Activated CD4-positive, alpha-beta T cell treated with anti-CD3 and anti-CD28 coated beads for 24 hours (primary cell): ENCODE results near the gene DENND1A.
"Not testable (repeated sequence)": the region's sequence is repeated elsewhere in the genome, so short reads cannot be mapped to it uniquely, and the experiment has no call there.

ENCODE experiments used
- DNase-seq, 2 donors: peaks; one replicate each; pipeline ENCODE4 v3.0.0-alpha.2; 2020; ENCODE audit warnings: low read depth in 2 of 2

Gene DENND1A

DNA sequence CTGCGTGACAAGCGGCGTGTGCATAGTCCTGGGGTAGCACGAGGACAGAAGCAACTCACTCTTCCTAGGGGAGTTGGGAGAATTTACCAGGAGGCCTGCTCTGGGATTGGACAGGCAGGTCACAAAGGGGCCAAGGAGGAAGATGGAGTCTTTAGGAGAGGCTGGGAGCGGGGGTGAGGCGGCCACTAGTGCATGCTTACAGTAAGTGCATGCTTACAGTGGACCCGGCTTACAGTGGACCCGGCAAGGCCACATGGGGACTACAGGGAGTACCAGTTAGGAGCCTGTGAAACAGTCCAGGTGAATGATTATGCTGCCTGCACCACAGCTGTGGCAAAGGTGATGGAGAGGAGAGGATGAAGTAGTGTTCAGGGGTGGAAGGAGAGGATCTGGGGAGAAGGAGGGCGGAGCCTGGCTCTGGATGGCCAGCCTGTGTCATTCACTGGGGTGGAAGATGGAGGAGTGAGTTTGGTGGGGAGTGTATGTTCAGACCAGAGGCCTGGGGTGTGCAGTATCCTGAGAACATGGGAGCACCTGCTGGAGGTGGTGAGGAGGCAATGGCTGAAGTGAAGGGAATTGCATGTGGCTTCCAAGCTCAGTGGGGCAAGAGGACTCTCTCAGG is 495.2 kb downstream of the DENND1A start:
- DNase-seq: no peak

- DNase-seq: no peak
Observed at GRCh38 chr9:123432331-123433236, 497.3 kb downstream of the DENND1A start.

DNA sequence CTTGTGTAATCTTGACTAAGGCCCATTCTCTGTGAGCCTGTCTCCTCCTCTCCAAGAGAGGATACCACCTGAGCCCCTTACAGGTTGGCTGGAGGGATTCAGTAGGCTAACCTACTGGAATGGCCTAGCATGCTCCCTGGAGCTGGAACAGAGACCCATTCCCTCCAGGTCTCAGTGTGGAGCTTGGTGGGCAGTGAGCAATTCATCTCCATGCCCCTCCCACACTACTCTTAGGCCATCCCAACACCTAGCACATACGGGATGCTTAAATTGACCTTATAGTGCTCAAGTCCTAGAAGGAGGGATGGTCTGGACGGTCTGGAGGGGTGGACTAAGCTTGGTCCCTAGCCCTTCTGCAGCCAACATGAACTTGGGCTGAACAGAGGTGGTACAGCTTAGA is 498.3 kb downstream of the DENND1A start:
- DNase-seq: no peak

DNA sequence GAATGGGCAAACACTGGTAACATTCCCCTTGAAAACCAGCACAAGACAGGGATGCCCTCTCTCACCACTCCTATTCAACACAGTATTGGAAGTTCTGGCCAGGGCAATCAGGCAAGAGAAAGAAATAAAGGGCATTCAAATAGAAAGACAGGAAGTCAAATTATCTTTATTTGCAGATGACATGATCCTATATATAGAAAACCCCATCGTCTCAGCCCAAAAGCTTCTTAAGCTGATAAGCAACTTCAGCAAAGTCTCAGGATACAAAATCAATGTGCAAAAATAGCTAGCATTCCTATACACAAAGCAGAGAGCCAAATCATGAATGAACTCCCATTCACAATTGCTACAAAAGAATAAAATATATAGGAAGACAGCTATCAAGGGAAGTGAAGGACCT is 501.5 kb downstream of the DENND1A start:
- DNase-seq: not testable (repeated sequence)

DNA sequence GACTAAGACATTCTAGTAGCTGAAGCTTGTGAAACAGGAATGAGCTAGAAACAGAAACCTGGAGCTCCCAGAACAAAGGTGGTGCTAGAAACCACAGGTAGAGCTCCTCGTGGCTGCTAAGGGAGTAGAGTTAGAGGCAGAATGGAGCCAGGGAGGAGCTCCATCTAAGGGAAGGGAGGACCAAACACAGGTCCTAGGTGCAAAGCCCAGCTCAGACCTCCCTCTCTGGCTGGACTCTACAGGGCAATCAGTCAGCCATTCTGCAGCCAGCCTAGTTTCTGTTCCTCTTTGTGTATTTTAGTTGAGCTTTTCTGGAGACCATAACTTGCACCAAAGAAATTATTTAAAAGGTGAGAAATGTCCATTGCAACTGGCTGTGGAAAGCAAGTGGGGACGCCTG is 503.5 kb downstream of the DENND1A start:
- DNase-seq: no peak

DNA sequence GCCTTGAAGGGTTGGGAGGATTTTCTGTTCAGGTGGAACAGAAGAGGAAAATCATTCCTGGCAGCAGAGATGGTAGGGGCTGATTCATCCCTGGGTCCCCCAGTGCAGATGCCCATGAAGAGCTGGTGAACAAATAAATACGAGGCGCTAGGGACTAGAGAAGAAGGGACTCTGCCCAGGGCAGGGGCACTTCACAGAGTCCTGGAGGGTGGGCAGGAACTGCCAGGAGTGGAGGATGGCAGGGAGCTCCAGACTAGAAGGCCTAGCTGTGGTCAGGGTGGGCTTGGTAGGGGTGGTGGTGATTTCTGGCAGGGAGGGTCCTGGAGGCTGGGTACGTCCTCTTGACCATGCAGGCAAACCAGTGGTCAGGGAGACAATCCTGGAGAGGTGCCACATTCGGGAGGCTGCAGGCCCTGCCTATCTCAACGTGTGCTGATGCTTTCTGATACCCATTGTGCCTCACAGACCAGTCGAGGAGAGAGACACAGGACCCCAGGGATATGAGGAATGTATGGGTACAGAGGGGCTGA is 504.0 kb downstream of the DENND1A start:
- DNase-seq: no peak

DNA sequence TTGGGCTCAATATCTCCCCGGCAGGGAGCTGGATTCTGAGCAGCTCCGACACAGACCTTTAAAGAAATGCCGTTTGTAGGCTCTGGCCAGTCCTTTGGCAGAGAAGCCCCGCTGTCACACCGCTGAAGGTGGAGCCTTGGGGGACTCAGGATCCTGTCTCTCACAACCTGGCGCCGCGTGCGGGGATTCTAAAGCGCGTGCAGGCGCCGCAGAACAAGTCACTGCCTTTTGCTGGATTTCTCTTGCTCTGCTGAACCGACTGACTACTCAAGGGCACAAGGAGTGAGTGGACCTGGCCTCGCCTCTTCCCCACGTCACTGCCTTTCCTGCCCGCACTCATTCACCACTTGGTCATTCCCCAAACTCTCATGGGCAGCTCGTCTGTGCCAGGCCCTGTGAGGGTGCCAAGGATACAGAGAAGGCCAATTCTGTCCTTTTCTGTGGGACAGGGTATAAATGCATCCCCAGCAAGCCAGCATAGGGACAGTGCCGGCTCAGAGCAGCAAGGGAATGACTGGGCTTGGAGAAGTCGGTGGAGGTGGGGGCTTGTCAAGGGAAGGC is 504.6 kb downstream of the DENND1A start:
- no peak for DNase-seq

GRCh38 chr9:123424552-123425225 is 505.2 kb downstream of the DENND1A start:
- DNase-seq: no peak

- DNase-seq: no peak
Observed at GRCh38 chr9:123424131-123424530, 505.8 kb downstream of the DENND1A start.

GRCh38 chr9:123423311-123423640 is 506.6 kb downstream of the DENND1A start:
- DNase-seq: no peak

DNA sequence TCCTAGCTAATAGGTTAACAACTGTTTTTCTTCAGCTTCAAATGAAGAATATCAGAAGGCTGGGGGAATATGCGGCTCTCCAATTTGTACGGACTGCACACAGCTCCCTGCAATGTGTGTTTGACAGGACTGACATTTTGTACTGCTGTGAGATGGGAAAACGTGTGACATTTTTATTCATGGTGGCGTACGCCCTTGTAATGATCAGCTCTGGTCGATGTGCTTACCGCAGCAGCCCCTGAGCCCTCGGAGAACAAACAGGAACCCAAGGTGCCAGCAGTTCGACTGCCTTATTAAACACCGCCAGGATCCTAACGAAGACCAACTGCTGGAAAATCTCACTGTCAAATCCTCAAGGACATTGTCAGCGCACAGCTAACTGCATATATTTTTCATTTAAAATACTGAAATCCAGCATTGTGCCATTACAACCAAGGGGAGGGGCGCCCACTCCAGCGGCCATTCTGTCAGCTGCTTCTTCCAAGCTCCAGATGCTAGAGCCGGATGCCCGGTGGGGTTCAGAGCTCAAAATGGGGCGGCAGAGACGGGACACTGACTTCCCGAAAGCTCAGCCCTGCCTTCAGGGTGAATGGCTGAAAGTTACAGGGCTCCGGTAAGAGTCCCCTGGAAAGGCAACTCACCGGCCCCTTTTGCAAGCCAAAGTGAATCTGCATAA is 507.2 kb downstream of the DENND1A start:
- no peak for DNase-seq

- no peak for DNase-seq
Observed at GRCh38 chr9:123421801-123422455, 508.0 kb downstream of the DENND1A start.

DNA sequence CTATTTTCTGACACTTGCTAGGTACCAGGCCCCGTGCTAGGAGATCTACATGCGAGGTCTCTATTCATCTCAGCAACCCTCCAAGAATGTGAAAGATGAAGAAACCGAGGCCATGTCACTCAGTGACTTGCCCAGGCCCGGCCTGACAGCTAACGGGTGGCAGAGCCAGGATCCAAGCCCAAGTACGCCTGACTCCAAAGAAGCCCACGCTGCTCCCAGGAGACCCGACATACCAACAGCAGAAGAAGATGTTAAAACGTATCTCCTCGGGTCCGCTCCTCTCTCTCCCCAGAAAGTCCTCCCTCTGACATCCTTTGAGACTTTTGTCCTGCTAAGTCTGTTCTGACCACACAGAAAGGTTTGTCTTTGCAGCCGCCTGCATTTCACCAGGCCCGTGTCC is 508.7 kb downstream of the DENND1A start:
- DNase-seq: no peak

DNA sequence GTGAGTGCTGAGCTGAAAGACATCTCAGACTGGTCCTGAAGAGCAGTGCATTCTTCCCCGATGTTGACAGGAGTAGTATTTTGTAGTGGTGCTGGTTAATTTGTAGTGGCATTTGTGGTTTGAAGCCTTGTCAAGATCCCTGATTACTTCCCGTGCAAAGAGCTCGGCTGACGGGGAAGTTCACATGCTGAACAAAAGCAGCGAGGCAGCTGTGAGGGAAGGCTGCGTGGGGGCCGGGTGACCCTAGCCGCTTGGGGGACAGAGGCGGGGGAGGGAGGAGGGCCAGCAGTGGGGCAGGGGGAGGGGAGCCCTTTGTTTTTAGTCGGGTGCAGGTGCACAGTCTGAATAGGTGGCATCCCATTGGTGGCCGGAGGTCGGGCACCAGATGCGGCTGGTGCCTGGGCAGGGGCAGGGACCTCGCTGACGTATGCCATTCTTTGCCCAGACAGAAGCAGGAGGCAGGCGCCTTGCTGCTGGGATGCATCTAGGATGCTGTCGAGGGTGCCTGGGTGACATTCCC is 509.3 kb downstream of the DENND1A start:
- DNase-seq: no peak

- DNase-seq: no peak
Observed at GRCh38 chr9:123419721-123420591, 510.0 kb downstream of the DENND1A start.

GRCh38 chr9:123419091-123419490 is 510.8 kb downstream of the DENND1A start:
- no peak for DNase-seq

DNA sequence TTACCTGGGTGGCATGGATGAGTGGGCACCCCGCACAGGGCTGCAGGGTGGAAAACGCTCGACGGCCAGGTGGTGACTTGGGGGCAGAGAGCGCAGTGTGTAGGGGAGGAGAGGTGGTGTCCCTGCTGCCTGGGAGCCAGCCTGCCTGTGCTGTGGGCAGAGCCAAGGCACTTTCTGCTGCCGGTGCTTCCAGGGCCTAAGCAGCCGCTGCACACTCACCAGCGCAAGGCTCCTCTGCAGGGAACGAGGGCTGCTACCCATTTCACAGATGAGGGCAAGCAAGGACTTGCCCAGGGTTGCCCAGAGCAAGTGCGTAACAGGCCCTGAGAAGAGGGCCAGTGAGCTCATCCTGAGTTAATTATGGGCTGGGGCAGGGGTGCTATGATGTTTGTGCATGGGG is 511.4 kb downstream of the DENND1A start:
- no peak for DNase-seq

GRCh38 chr9:123418052-123418430 is 511.9 kb downstream of the DENND1A start:
- no peak for DNase-seq

- no peak for DNase-seq
Observed at GRCh38 chr9:123417289-123418051, 512.5 kb downstream of the DENND1A start.
